Skeletal muscle tissue (tissue), 1 donor: ENCODE data around the gene PPIF. TPM values are rescaled to one million over a fixed set of nuclear protein-coding genes. Genes with fewer than 3 reads are reported as not detected.

Source experiments
- total RNA-seq: library from RNA; depleted of rRNA; stranded (reverse); fragments of >200 nt; gene quantifications from one replicate; pipeline ENCODE4 v1.2.3, GENCODE V29; 2014

The PPIF gene
- total RNA-seq, 1 donor from 2014 or later: 9.9 TPM

Other genes with a start within 250 kb of the PPIF start
- 20.9 TPM for gene ZCCHC24, start 98.2 kb downstream of the PPIF start, total RNA-seq
- gene EIF5AL1, start 165.1 kb downstream of the PPIF start, total RNA-seq: under 0.01 TPM
- 0.52 TPM for gene SFTPA2, start 212.9 kb downstream of the PPIF start, total RNA-seq